ENCODE measurements around the gene SEC24A.
A peak's percentile ranks its signal among the peaks of the same experiment; 100 is the strongest.
"Not testable (repeated sequence)": the region's sequence is repeated elsewhere in the genome, so short reads cannot be mapped to it uniquely, and the experiment has no call there.

SEC24A gene

DNA sequence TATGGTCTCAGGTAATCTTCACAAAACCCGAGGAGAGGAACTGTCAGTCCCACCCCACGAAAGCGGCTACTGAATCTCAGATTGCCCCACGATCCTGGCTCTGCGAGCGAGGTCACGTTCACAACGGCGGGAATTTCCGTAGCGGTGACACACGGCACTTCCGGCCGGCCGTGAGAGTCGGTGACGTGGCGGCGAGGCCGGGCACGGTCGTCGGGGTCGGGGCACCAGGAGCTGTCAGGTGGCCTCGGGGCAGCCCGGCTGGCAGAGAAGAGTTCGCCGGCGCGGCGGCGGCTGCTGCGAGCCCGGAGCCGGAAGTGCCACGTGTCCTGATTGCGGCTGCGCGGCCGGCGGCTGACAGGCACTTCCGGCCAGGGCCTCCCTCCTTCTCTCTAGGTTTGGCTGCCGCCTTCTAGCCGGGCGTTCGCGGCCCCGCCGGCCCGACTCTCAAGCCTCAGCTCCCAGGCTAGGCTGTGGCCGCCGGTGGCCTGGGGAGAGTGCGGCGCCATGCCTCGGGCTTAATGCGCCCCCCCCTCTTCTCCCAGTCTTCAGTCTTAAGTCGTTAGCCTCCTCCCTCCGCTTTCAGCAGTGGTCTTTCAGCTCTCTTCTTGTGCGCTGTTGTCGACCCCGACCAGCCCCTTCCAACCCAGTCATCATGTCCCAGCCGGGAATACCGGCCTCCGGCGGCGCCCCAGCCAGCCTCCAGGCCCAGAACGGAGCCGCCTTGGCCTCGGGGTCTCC, at the start of gene SEC24A:
Gene SEC24A (plus strand): TSS at position 361 of the 738 bp plus-strand sequence. CDS start 292 bp downstream, at position 653.
- DNase-seq (ENCODE audit: low spot score) = peak; percentile 95

DNA sequence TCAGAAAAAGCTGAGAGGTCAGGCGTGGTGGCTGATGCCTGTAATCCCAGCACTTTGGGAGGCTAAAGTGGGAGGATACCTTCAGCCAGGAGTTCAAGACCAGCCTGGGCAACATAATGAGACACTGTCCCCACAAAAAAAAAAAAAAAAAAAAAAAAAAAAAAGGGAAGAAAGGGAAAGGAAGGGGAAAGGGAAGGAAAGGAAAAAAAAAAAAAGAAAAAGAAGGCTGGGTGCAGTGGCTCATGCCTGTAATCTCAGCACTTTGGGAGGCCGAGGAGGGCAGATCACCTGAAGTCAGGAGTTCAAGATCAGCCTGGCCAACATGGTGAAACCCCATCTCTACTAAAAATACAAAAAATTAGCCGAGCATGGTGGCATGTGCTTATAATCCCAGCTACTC, 48.8 kb upstream of the SEC24A start:
- DNase-seq (ENCODE audit: low spot score) = not testable (repeated sequence)

DNA sequence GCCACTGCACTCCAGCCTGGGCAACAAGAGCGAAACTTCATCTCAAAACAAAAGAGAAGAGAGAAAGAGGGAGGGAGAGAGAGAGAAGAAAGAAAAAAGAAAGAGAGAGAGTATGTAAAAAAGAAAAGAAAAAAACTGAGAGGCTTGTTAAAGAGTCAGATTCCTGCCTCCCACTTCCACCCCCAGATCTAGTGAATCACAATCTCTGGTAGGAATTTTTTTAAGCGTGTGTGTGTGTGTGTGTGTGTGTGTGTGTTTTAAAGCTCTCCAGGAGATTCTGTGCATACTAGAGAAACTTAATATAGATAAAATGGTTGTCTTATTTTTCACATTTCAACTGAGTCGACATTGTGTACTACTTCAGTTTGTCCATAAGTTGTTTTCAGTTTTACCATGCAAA, 48.0 kb upstream of the SEC24A start:
- peak; percentile 55 for DNase-seq (ENCODE audit: low spot score)

DNA sequence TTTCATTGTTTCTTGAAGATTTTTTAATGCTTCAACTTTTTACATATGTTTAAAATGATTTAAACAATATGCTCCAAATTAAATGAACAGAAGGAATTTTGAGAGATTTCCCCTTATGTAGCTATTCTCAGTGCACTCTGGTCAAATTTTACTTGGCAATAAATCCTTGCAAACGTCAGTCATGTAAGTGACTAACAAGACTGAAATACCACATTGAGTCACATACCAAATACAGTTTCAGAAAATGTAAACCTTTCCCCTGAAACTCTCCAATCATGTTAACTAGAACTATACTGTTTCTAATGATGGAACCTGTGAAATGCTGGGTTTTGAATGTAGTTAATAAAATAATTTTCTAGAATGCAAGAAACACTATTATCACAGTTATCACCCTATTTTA, 45.5 kb upstream of the SEC24A start:
- DNase-seq (ENCODE audit: low spot score) = peak; percentile 22

- DNase-seq (ENCODE audit: low spot score) = no peak
Observed at GRCh38 chr5:134604908-134605307, 43.7 kb upstream of the SEC24A start.

DNA sequence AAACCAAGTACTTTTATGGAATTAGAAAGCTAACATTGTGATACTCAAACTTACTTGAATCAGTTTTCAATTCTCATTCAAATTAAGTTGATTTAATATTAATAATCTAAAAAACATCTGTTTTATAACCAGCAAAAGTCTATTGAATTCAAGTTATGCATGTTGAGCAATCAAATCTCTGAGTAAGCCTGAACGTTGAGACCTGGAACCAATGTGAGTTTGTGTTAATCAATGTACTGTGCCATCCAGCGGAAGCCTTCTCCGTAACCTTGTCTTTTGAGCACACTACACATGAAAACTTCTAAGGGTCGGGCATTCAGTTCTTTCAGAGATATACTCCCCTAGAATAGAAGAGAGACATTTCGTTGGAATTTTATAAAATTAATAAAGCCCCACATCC, 41.9 kb upstream of the SEC24A start:
- DNase-seq (ENCODE audit: low spot score) = no peak

DNA sequence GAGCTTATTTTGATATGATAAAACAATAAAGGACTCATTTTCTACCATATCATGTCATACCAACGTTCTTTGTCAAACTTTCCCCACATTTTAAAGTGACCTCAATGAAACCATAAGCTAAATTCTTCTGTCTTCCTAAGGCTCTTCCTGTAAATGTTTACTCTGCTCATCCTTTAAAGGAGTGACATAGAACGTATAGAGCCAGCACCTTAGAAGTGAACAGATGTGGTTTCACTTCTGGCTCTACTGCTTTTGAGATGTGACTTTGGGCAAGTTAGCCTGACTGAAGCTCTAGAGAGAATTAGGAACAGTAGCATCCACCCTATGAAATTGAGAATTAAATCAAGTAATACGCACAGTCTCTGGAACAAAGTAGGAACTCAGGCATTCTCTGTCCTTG, 40.0 kb upstream of the SEC24A start:
- DNase-seq (ENCODE audit: low spot score) = no peak

GRCh38 chr5:134609232-134609851, 39.2 kb upstream of the SEC24A start:
- no peak for DNase-seq (ENCODE audit: low spot score)

DNA sequence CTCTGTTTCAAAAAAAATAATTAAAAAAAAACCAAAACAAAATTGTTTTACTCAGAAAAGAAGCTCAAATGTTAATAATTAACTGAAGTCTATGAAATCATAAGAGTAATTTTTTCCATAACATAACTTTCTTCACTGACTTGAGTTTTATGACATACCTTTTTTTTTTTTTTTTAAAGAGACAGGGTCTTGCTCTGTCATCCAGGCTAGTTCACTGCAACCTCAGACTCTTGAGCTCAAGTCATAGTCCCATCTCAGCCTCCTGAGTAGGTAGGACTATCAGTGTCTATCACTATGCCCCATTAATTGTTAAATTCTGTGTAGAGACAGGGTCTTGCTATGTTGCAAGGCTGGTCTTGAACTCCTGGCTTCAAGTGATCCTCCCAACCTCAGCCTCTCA, 37.9 kb upstream of the SEC24A start:
- DNase-seq (ENCODE audit: low spot score) = no peak

DNA sequence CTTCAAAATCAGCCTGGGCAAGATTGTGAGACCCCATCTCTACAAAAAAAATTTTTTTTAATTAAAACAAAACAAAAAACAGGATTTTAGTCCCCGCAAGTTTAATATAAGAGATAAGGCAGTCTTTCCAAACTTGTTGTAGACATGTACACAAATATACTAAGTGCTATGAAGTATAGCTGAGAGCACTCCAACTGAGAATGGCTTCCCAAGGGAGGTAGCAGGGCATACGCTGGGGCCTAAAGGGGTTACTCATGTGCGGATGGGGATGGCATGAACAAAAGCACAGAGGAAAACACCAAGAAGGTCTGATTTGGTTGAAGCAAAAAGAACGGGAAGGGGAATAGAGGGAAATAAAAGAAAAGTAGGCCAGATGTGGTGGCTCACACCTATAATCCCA, 37.1 kb upstream of the SEC24A start:
- no peak for DNase-seq (ENCODE audit: low spot score)

GRCh38 chr5:134614450-134615085, 34.0 kb upstream of the SEC24A start:
- DNase-seq (ENCODE audit: low spot score) = no peak

GRCh38 chr5:134620634-134621033, 28.0 kb upstream of the SEC24A start:
- DNase-seq (ENCODE audit: low spot score) = no peak

DNA sequence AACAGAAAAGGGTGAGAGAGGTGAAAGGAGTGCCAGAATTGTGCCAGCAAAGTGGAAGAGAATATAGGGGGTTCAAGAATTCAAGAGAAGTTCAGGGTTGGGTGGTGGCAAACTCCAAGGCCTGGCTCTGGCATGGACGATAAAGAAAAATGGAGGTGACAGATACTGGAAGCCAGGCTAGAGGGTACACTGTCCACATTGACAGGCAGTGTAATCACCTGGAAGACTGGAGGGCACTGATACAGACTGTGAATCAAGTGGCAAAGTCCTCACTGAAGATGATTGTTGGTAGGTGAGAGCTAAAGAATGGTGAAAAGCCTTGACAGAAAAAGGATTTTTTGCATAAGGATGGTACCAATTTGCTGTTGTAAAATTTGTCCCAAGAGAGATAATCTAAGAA, 23.0 kb upstream of the SEC24A start:
- no peak for DNase-seq (ENCODE audit: low spot score)

DNA sequence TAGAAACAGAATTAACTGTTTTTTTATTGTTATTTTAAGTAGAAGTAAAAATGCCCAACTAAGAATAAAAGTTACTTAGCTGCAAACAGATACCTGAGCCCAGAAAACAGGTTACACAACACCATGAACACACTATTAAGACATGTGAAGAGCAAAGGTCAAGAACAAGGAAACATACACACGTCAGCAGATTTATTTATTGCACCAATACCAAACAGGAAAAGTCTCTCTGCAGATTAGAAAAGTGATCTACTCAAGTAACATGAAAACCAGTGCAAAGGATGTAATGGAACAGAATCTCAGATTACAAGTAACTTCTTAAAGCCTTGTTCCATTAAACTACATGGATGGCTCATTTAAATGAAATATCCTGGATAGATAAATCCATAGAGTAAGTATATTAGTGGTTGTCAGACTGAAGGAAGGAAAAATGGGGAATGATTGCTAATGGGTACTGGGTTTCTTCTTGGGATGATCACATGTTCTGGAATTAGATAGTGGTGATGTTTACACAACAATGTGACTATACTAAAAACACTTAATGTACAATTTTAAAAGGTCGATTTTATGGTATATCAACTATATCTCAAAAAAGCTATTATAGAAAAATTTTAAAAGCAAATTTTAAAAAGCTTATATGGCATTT, 22.1 kb upstream of the SEC24A start:
- no peak for DNase-seq (ENCODE audit: low spot score)

GRCh38 chr5:134634227-134634626, 14.4 kb upstream of the SEC24A start:
- DNase-seq (ENCODE audit: low spot score) = no peak

GRCh38 chr5:134635366-134635765, 13.2 kb upstream of the SEC24A start:
- DNase-seq (ENCODE audit: low spot score) = not testable (repeated sequence)

- DNase-seq (ENCODE audit: low spot score) = no peak
Observed at GRCh38 chr5:134637116-134637721, 11.4 kb upstream of the SEC24A start.

DNA sequence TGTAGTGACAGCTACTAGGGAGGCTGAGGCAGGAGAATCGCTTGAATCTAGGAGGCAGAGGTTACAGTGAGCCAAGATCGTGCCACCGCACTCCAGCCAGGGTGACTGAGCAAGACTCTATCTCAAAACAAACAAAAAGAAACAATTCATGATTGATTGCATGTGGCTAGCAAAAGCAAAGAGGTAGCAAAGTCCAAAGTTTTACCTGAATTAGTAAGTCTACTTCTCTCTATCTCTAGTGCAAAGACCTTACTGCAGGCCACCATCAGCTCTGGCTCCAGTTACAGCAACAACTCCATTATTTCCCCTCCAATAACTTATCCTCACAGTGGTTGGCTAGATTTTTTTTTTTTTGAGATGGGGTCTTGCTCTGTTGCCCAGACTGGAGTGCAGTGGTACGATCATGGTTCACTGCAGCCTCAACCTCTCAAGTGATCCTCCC, 9.8 kb upstream of the SEC24A start:
- DNase-seq (ENCODE audit: low spot score) = no peak

DNA sequence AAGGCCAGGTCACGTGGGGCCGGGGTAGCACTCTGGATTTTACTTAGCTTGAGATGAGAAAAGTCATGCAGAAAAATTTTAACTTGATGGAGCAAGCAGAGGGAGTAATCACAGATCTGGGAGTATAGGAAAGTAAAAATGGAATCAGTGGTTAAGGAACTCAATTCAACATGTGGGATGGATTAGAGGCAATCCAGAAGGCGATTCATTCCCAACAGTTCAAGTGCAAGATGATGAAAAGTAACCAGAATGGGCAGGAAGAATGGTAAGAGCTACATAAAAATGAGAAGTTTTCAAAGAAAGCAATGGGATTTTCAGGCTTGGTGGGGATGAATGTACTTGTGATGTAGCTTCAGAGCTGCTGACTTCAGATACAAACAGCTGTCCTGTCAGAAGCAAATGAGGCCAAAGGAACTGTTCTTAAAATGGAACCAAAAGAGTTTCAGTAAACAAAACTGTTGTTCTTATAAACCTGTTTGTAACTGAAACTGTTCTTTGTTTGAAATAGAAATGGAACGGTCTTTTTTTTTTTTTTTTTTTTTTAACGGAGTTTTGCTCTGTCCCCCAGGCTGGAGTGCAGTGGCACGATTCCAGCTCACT, 5.6 kb upstream of the SEC24A start:
- peak; percentile 37 for DNase-seq (ENCODE audit: low spot score)

DNA sequence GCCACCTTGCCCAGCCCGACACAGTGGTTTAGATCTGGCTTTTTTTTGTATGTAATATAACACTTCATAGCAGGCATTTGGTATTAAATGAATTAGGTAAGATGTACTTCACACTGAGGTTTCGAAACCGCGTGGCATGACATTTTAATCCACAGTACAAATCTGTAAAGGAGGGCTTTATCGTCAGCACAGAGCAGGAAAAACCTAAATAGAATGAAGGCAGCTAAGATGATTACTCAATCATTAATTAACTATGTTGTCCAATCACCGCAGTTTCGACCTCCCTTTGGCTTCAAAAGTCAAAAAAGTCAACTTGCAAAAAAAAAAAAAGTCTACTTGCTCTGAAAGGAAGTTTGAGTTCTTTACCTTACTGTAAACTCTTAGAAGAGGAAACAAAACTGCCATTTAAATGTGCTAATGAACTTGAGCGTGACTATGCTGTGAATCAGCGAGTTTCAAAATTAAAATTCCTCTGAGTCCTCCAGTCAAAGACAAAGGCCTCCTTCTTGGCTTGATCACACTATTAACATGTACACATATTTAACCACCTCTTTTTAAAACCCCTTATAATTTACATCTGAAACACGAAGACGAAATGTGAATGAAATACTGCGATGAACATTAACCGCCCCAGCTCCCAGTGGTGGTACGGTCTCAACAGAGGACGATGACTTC, 698 bp upstream of the SEC24A start:
- peak; percentile 48 for DNase-seq (ENCODE audit: low spot score)

GRCh38 chr5:134649163-134649835, 714 bp downstream of the SEC24A start:
- DNase-seq (ENCODE audit: low spot score) = peak; percentile 31
